Astrocyte of the hippocampus (primary cell): Measurements from ENCODE around the gene RNASE3.
A peak's percentile ranks its signal among the peaks of the same experiment; 100 is the strongest.
"Not testable (repeated sequence)": the region's sequence is repeated elsewhere in the genome, so short reads cannot be mapped to it uniquely, and the experiment has no call there.

ENCODE experiments used
- DNase-seq: peaks from one replicate; pipeline ENCODE4 v3.0.0; 2011; ENCODE audit warnings: low read depth, low spot score

RNASE3 gene

GRCh38 chr14:20891126-20891825 lies at the start of gene RNASE3:
Gene RNASE3 (plus strand): TSS chr14:20891385. CDS start chr14:20891687, 302 bp downstream.
- not testable (repeated sequence) for DNase-seq

- no peak for DNase-seq
These were observed 44.6 kb upstream of the RNASE3 start for GRCh38 chr14:20846560-20846959.

GRCh38 chr14:20848316-20848954 lies 42.8 kb upstream of the RNASE3 start:
- no peak for DNase-seq

- no peak for DNase-seq
These were observed 42.1 kb upstream of the RNASE3 start for GRCh38 chr14:20848955-20849570.

- no peak for DNase-seq
These were observed 38.1 kb upstream of the RNASE3 start for GRCh38 chr14:20853042-20853441.

GRCh38 chr14:20855652-20856291 lies 35.4 kb upstream of the RNASE3 start:
- DNase-seq: peak; percentile 61

- no peak for DNase-seq
These were observed 34.0 kb upstream of the RNASE3 start for GRCh38 chr14:20857207-20857606.

GRCh38 chr14:20857630-20858261 lies 33.4 kb upstream of the RNASE3 start:
- peak; percentile 71 for DNase-seq

- DNase-seq: no peak
These were observed 25.0 kb upstream of the RNASE3 start for GRCh38 chr14:20866194-20866593.

GRCh38 chr14:20866963-20867362 lies 24.2 kb upstream of the RNASE3 start:
- DNase-seq: no peak

- peak; percentile 39 for DNase-seq
These were observed 17.6 kb upstream of the RNASE3 start for GRCh38 chr14:20873370-20874177.

GRCh38 chr14:20877016-20877415 lies 14.2 kb upstream of the RNASE3 start:
- no peak for DNase-seq

- DNase-seq: no peak
These were observed 12.5 kb upstream of the RNASE3 start for GRCh38 chr14:20878695-20879094.

- not testable (repeated sequence) for DNase-seq
These were observed 10.0 kb upstream of the RNASE3 start for GRCh38 chr14:20881229-20881628.

GRCh38 chr14:20882787-20883186 lies 8.4 kb upstream of the RNASE3 start:
- DNase-seq: not testable (repeated sequence)

GRCh38 chr14:20888411-20888810 lies 2.8 kb upstream of the RNASE3 start:
- not testable (repeated sequence) for DNase-seq

GRCh38 chr14:20895322-20895721 lies 4.1 kb downstream of the RNASE3 start:
- DNase-seq: not testable (repeated sequence)

- DNase-seq: no peak
These were observed 13.3 kb downstream of the RNASE3 start for GRCh38 chr14:20904393-20905029.

- DNase-seq: no peak
These were observed 14.5 kb downstream of the RNASE3 start for GRCh38 chr14:20905676-20906075.

GRCh38 chr14:20907214-20907613 lies 16.0 kb downstream of the RNASE3 start:
- DNase-seq: no peak
